GM23338 (cell line): ENCODE data around the gene NEU2. TPM values are rescaled to one million over a fixed set of nuclear protein-coding genes. Genes with fewer than 3 reads are reported as not detected.

Experiments used
- ATAC-seq: fragments of 200-7000 bp; cut with Tn5 transposase; 3 replicates; pipeline ENCODE4 v1.9.1; 2020
- DNase-seq: peaks from one replicate; pipeline ENCODE4 v3.0.0-alpha.2; 2015; ENCODE audit warnings: low spot score
- H2AFZ ChIP-seq: fragments of 200-600 bp; sonication (generic); 2 replicates; pipeline ENCODE4 v1.8.0; 2016; ENCODE audit warnings: antibody characterized with exemption, mild to moderate bottlenecking, moderate library complexity
- H3F3A ChIP-seq: fragments of 200-600 bp; sonication (generic); replicated peaks from 2 replicates; pipeline ENCODE4 v1.8.0; 2017; ENCODE audit warnings: antibody characterized with exemption, mixed run types, low read depth
- H3K27ac ChIP-seq: fragments of 200-600 bp; sonication (generic); 2 replicates; pipeline ENCODE4 v1.6.1; 2016; ENCODE audit warnings: low read depth
- H3K27me3 ChIP-seq: fragments of 200-600 bp; sonication (generic); 2 replicates; pipeline ENCODE4 v1.8.0; 2016; ENCODE audit warnings: mild to moderate bottlenecking, mixed run types, moderate library complexity; ENCODE audit not compliant: insufficient read depth
- H3K36me3 ChIP-seq: fragments of 200-600 bp; sonication (generic); 2 replicates; pipeline ENCODE4 v1.8.0; 2016; ENCODE audit warnings: mild to moderate bottlenecking; ENCODE audit not compliant: insufficient read depth
- H3K4me1 ChIP-seq: fragments of 200-600 bp; sonication (generic); 2 replicates; pipeline ENCODE4 v1.8.0; 2016; ENCODE audit warnings: mild to moderate bottlenecking, moderate library complexity; ENCODE audit not compliant: insufficient read depth
- H3K4me2 ChIP-seq: fragments of 200-600 bp; sonication (generic); 2 replicates; pipeline ENCODE4 v1.7.1; 2017; ENCODE audit warnings: mixed run types
- H3K4me3 ChIP-seq: fragments of 200-600 bp; sonication (generic); 2 replicates; pipeline ENCODE4 v1.6.1; 2016; ENCODE audit warnings: mixed run types
- H3K79me2 ChIP-seq: fragments of 200-600 bp; sonication (generic); replicated peaks from 2 replicates; pipeline ENCODE4 v1.8.0; 2017; ENCODE audit warnings: mild to moderate bottlenecking; ENCODE audit not compliant: insufficient read depth
- H3K9me2 ChIP-seq: fragments of 200-600 bp; sonication (generic); 2 replicates; pipeline ENCODE4 v1.8.0; 2017; ENCODE audit not compliant: insufficient read depth
- H4K20me1 ChIP-seq: fragments of 200-600 bp; sonication (generic); replicated peaks from 2 replicates; pipeline ENCODE4 v1.8.0; 2017; ENCODE audit warnings: mild to moderate bottlenecking; ENCODE audit not compliant: insufficient read depth
- H3K27ac Mint-ChIP-seq: 2 replicates; pipeline ENCODE4 v1.8.0; 2020; ENCODE audit warnings: inconsistent platforms, mild to moderate bottlenecking, moderate library complexity, mixed read lengths
- H3K27me3 Mint-ChIP-seq: 3 replicates; pipeline ENCODE4 v1.8.0; 2022; ENCODE audit warnings: low read depth, mild to moderate bottlenecking, moderate library complexity, mixed read lengths, inconsistent platforms; ENCODE audit not compliant: insufficient read depth, poor library complexity
- H3K36me3 Mint-ChIP-seq: 3 replicates; pipeline ENCODE4 v1.8.0; 2021; ENCODE audit warnings: low read depth, mild to moderate bottlenecking, inconsistent platforms, moderate library complexity, mixed read lengths
- H3K4me1 Mint-ChIP-seq: 3 replicates; pipeline ENCODE4 v1.8.0; 2020; ENCODE audit warnings: mild to moderate bottlenecking, inconsistent platforms, mixed read lengths
- H3K4me3 Mint-ChIP-seq: 3 replicates; pipeline ENCODE4 v1.8.0; 2021; ENCODE audit warnings: moderate library complexity, mild to moderate bottlenecking, inconsistent platforms, mixed read lengths
- H3K9me3 Mint-ChIP-seq: 3 replicates; pipeline ENCODE4 v1.8.0; 2020; ENCODE audit warnings: moderate library complexity, mild to moderate bottlenecking, inconsistent platforms, mixed read lengths
- CREB1 ChIP-seq: fragments of 250-450 bp; sonication (Bioruptor Pico); IDR thresholded peaks from 2 replicates; pipeline ENCODE4 v1.5.0; 2020; ENCODE audit warnings: low read depth, mild to moderate bottlenecking, moderate library complexity
- ETS1 ChIP-seq: IDR thresholded peaks from 2 replicates; pipeline ENCODE4 v1.6.1; 2016; ENCODE audit warnings: antibody characterized with exemption
- EZH2 ChIP-seq: fragments of 200-600 bp; sonication (generic); IDR thresholded peaks from one replicate; pipeline ENCODE4 v1.8.0; 2017; ENCODE audit warnings: antibody characterized with exemption, mild to moderate bottlenecking, low read depth; ENCODE audit not compliant: unreplicated experiment
- EZH2phosphoT487 ChIP-seq: fragments of 200-600 bp; sonication (generic); IDR thresholded peaks from one replicate; pipeline ENCODE4 v1.8.1; 2018; ENCODE audit warnings: antibody characterized with exemption; ENCODE audit not compliant: unreplicated experiment
- JUNB ChIP-seq: IDR thresholded peaks from one replicate; pipeline ENCODE4 v1.6.1; 2016; ENCODE audit warnings: antibody characterized with exemption; ENCODE audit not compliant: unreplicated experiment
- NANOG ChIP-seq: IDR thresholded peaks from 2 replicates; pipeline ENCODE4 v1.6.1; 2016; ENCODE audit warnings: antibody characterized with exemption, borderline replicate concordance
- POLR2AphosphoS5 ChIP-seq: IDR thresholded peaks from 2 replicates; pipeline ENCODE4 v1.6.1; 2016; ENCODE audit warnings: antibody characterized with exemption, low read depth
- REST ChIP-seq: IDR thresholded peaks from one replicate; pipeline ENCODE4 v1.6.1; 2018; ENCODE audit warnings: antibody characterized with exemption; ENCODE audit not compliant: unreplicated experiment
- STAT1 ChIP-seq: IDR thresholded peaks from one replicate; pipeline ENCODE4 v1.6.1; 2016; ENCODE audit warnings: antibody characterized with exemption; ENCODE audit not compliant: unreplicated experiment
- ZNF114 ChIP-seq: fragments of 250-450 bp; sonication (Bioruptor Pico); IDR thresholded peaks from 2 replicates; pipeline ENCODE4 v1.5.0; 2020; ENCODE audit warnings: mild to moderate bottlenecking, moderate library complexity
- ZNF331 ChIP-seq: fragments of 250-450 bp; sonication (Bioruptor Pico); IDR thresholded peaks from 2 replicates; pipeline ENCODE4 v1.5.0; 2020; ENCODE audit warnings: low read depth, mild to moderate bottlenecking, moderate library complexity
- ZNF462 ChIP-seq: fragments of 250-450 bp; sonication (Bioruptor Pico); IDR thresholded peaks from 2 replicates; pipeline ENCODE4 v1.5.0; 2020; ENCODE audit warnings: mild to moderate bottlenecking, moderate library complexity
- polyA plus RNA-seq: library from polyadenylated mRNA; unstranded; fragments of >200 nt; fragmentation: Nextera tagmentation; extraction: Ambion mirVana; gene quantifications from 2 replicates; pipeline ENCODE4 v1.2.1, GENCODE V29; 2016
- total RNA-seq: library from RNA; depleted of rRNA; stranded (reverse); fragments of >200 nt; shearing (Covaris generic); gene quantifications from 2 replicates; pipeline ENCODE4 v1.2.3, GENCODE V29; 2014

Gene NEU2
- total and polyA plus RNA-seq, 2 experiments from 2014 or later = not detected

DNA sequence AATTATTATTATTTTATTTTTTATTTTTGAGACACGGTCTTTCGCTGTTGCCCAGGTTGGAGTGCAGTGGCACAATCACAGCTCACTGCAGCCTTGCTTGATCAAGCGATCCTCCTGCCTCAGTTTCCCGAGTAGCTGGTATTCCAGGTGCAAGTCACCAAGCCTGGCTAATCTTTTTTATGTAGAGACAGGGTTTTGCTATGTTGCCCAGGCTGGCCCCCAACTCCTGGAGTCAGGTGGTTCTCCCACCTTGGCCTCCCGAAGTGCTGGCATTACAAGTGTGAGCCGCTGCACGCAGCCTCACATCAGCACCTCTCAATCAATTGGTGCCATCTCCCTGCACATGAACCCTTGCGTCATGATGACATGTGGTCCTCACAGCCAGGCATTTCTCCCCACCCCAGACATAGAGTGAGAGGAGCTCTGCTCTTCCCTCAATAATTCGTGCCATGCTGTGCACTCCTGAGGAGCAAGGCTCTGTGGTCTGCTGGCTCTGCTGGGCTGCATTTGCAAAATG, 33.5 kb downstream of the NEU2 start (continued):
- no peak for TF ChIP-seq ETS1

GRCh38 chr2:233068762-233069418, 36.4 kb downstream of the NEU2 start:
- Histone ChIP-seq H3K79me2 (no peaks in the 10 kb centered on the region), H3F3A (no peaks in the 10 kb centered on the region), H3K4me1 (no peaks in the 10 kb centered on the region), H3K27me3 (no peaks in the 10 kb centered on the region), H3K4me3 (no peak overlapping the region), H3K4me2 (no peak overlapping the region), H3K27ac (no peak overlapping the region), H2AFZ (no peak overlapping the region), H3K9me2 (no peaks in the 10 kb centered on the region), H3K36me3 (no peaks in the 10 kb centered on the region), H4K20me1 (no peaks in the 10 kb centered on the region)
- Mint-ChIP-seq H3K9me3 (peaks cover 4% of the 10 kb centered on the region; the same call in 2 of the 3 replicates), H3K4me1 (peaks cover 2% of the 10 kb centered on the region; the same call in 1 of the 3 replicates), H3K36me3 (no peaks in the 10 kb centered on the region), H3K4me3 (no peak overlapping the region), H3K27me3 (peaks cover 6% of the 10 kb centered on the region), H3K27ac (no peak overlapping the region)
- ATAC-seq (no peak), DNase-seq (no peak)
- TF ChIP-seq REST (no peak), NANOG (no peak), ETS1 (no peak), ZNF114 (CRISPR knock-in tag) (no peak), JUNB (no peak), STAT1 (no peak), POLR2AphosphoS5 (no peak), ZNF331 (CRISPR knock-in tag) (no peak), ZNF462 (CRISPR knock-in tag) (no peak), EZH2 (no peak), EZH2phosphoT487 (no peak), CREB1 (CRISPR knock-in tag) (no peak)
